ENCODE results near the gene SLC12A3.

Gene SLC12A3

DNA sequence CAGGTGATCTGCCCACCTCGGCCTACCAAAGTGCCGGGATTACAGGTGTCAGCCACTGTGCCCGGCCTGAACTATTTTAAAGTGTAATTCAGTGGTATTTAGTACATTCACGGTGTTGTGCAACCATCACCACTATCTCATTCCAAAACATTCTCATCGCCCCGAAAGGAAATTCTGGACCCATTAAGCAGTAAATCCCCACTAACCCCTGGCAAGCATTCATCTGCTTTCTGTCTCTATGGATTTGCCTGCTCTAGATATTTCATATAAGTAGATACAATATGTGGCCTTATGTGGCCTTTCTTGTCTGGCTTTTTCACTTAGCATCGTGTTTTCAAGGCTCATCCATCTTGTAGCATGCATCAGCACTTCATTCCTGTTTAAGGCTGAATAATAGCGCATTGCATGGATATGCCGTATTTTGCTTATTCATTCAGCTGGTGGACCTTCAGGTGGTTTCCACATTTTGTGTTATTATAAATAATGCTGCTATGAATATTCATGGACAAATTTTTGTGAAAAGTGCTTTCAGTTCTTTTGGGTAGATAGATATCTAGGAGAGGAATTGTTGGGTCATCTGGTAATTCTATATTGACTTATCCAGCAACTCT, 58.6 kb downstream of the SLC12A3 start:
- H3K27me3 ChIP-seq (replicated peaks; ENCODE audit: control insufficient read depth, insufficient read depth, low read length) = no peaks in the 10 kb centered on the region
- H3K4me3 ChIP-seq (replicated peaks; ENCODE audit: low read depth, low read length) = no peak overlapping the region
- H3K36me3 ChIP-seq (ENCODE audit: control insufficient read depth, insufficient read depth, low read length) = no peaks in the 10 kb centered on the region
- TF ChIP-seq, protein P1, sequence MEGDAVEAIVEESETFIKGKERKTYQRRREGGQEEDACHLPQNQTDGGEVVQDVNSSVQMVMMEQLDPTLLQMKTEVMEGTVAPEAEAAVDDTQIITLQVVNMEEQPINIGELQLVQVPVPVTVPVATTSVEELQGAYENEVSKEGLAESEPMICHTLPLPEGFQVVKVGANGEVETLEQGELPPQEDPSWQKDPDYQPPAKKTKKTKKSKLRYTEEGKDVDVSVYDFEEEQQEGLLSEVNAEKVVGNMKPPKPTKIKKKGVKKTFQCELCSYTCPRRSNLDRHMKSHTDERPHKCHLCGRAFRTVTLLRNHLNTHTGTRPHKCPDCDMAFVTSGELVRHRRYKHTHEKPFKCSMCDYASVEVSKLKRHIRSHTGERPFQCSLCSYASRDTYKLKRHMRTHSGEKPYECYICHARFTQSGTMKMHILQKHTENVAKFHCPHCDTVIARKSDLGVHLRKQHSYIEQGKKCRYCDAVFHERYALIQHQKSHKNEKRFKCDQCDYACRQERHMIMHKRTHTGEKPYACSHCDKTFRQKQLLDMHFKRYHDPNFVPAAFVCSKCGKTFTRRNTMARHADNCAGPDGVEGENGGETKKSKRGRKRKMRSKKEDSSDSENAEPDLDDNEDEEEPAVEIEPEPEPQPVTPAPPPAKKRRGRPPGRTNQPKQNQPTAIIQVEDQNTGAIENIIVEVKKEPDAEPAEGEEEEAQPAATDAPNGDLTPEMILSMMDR (IDR thresholded peaks at IDR 0.05; ENCODE audit: insufficient read depth, low read length, poor library complexity, severe bottlenecking) = no peak
- no peak for DNase-seq (ENCODE audit: extremely low read depth, insufficient read length)

DNA sequence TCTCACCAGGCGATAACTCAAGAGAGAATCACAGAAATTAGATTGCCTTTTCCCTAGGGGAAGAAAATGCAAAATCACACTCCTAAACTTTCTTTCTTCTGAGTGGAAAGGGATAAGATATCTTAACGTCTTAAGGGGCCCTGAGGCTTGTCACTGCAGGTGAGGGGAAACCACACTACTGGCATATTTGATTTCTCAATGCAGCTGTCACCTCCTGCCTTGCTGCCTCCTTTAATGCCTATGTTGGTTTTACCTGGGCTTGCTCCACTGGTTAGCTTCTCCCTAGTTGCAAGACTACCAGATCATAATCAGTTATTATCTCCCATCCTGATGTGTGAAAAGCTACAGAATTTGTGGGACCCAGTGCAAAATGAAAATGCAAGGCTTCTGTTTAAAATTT, 62.5 kb downstream of the SLC12A3 start:
- no peak for DNase-seq (ENCODE audit: extremely low read depth, insufficient read length)
- Histone ChIP-seq H3K27me3 (replicated peaks; ENCODE audit: control insufficient read depth, insufficient read depth, low read length) (no peaks in the 10 kb centered on the region), H3K4me3 (replicated peaks; ENCODE audit: low read depth, low read length) (no peak overlapping the region), H3K36me3 (ENCODE audit: control insufficient read depth, insufficient read depth, low read length) (no peaks in the 10 kb centered on the region)
- TF ChIP-seq, protein P1 (IDR thresholded peaks at IDR 0.05; ENCODE audit: insufficient read depth, low read length, poor library complexity, severe bottlenecking) = no peak

DNA sequence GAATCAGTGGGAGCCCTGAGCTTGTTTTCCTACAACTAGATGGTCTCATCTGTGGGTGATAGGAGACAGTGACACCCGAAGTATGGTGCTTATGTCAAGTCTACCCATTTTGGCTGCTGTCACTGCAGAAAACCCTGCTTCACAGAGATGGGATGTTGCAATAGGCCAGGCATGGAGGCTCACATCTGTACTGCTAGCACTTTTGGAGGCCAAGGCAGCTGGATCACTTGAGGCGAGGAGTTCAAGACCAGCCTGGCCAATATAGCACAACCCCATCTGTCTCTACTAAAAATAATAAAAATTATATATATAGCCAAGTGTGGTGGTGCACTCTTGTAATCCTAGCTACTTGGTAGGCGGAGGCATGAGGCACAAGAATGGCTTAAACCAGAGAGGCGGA, 64.6 kb downstream of the SLC12A3 start:
- no peak for DNase-seq (ENCODE audit: extremely low read depth, insufficient read length)
- TF ChIP-seq, protein P1 (IDR thresholded peaks at IDR 0.05; ENCODE audit: insufficient read depth, low read length, poor library complexity, severe bottlenecking) = no peak
- no peak overlapping the region for H3K4me3 ChIP-seq (replicated peaks; ENCODE audit: low read depth, low read length)

DNA sequence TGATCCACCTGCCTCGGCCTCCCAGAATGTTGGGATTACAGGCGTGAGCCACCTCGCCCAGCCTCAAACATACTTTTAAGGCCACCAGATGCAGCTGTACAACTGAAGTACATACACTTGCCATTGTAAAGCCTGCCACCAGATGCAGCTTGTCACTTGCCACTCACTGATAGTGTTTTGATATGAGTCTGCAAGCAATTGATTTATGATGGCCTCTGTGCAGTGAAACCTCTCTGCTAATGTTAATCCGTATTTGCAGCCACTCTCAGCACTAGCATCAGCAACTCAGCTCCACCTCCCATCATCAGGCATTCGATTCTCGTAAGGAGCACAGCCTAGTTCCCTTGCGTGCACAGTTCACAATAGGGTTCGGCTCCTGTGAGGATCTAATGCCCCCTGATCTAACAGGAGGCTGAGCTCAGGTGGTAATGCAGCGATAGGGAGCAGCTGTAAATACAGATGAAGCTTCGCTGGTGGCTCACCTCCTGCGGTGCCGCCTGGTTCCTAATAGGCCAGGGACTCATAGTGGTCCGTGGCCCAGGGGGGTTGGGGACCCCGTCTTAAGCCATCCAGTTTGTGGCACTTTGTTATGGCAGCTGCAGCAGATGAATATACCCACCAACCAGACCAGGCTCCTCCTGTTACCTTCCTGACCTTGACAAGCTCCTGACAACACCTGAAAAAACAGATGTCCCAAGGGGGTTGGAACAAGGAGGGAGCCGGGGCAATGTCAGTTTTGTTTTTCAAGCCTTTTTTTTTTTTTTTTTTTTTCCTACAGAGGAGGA, 65.7 kb downstream of the SLC12A3 start:
- TF ChIP-seq, protein P1 (IDR thresholded peaks at IDR 0.05; ENCODE audit: insufficient read depth, low read length, poor library complexity, severe bottlenecking) = no peak
- Histone ChIP-seq H3K27me3 (replicated peaks; ENCODE audit: control insufficient read depth, insufficient read depth, low read length) (no peaks in the 10 kb centered on the region), H3K4me3 (replicated peaks; ENCODE audit: low read depth, low read length) (no peak overlapping the region), H3K36me3 (ENCODE audit: control insufficient read depth, insufficient read depth, low read length) (no peaks in the 10 kb centered on the region; the same call in none of the 2 replicates)
- DNase-seq (ENCODE audit: extremely low read depth, insufficient read length) = no peak

More for the DNA sequence above, 64.6 kb downstream of the SLC12A3 start:
- Histone ChIP-seq H3K27me3 (replicated peaks; ENCODE audit: control insufficient read depth, insufficient read depth, low read length) (no peaks in the 10 kb centered on the region), H3K36me3 (ENCODE audit: control insufficient read depth, insufficient read depth, low read length) (no peaks in the 10 kb centered on the region; the same call in none of the 2 replicates)

DNA sequence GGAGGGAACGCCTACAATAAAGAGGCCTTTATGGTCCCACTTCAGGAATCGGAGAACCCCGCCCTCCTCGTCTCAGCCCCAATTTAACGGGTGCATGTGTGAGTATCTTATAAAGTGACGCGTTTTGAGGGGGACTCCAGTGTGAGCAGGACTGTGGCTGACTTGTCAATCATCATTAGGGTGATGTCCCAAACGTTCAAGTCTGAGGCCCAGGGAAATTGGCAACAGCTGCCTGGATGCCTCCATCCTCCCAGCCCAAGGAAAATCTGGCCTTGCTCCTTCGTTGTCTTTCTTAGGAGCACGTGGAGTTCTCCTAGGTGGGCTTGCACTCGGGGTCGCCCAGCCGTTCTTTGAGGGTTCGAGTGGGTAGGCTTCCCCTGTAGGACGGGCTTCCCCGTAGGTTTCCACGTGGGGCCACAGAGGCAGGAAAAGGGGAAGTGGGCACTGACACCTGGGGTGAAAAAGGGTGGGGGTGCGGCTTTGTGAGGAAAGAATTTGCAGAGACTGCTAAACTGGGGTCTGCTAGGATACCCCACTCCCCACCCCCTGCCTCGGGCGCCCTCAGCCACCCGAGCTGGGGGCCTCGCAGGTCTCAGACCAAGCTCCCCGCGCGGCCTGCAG, 66.4 kb downstream of the SLC12A3 start:
- no peak for DNase-seq (ENCODE audit: extremely low read depth, insufficient read length)
- TF ChIP-seq, protein P1 (IDR thresholded peaks at IDR 0.05; ENCODE audit: insufficient read depth, low read length, poor library complexity, severe bottlenecking) = no peak
- Histone ChIP-seq H3K27me3 (replicated peaks; ENCODE audit: control insufficient read depth, insufficient read depth, low read length) (no peaks in the 10 kb centered on the region), H3K36me3 (ENCODE audit: control insufficient read depth, insufficient read depth, low read length) (peaks cover under 1% of the 10 kb centered on the region), H3K4me3 (replicated peaks; ENCODE audit: low read depth, low read length) (peak overlapping the region; percentile 46)
